Esophagus squamous epithelium (tissue), 4 donors: ENCODE measurements around the gene MKNK1.

Experiments used
- CTCF ChIP-seq, 6 experiments: fragments of 450-650 bp in 4 of 6; fragments of 200-600 bp in 2 of 6; sonication (generic) in 2 of 6; IDR thresholded peaks; one replicate each; pipeline ENCODE4 v1.5.1; 2016 to 2019; ENCODE audit warnings: antibody characterized with exemption in 6 of 6, mild to moderate bottlenecking in 4 of 6, moderate library complexity in 4 of 6
- POLR2A ChIP-seq, 4 donors: fragments of 450-650 bp; IDR thresholded peaks; one replicate each; pipeline ENCODE4 v1.6.1; 2017; ENCODE audit warnings: antibody characterized with exemption in 4 of 4, mild to moderate bottlenecking in 4 of 4, moderate library complexity in 3 of 4

- TF ChIP-seq POLR2A (IDR thresholded peaks at IDR 0.05): no peak
- TF ChIP-seq CTCF (IDR thresholded peaks at IDR 0.05): no peak
Observed at GRCh38 chr1:46508757-46509156, 95.3 kb downstream of the MKNK1 start.
